Cerebellar nuclear complex (tissue), 1 donor: ENCODE data around the gene BARX1.
"Not testable (repeated sequence)": the region's sequence is repeated elsewhere in the genome, so short reads cannot be mapped to it uniquely, and the experiment has no call there.

ENCODE experiments used
- DNase-seq, 2 experiments: peaks; one replicate each; lab custom pipeline; 2025; lab: John Stamatoyannopoulos, UW

The BARX1 gene

DNA sequence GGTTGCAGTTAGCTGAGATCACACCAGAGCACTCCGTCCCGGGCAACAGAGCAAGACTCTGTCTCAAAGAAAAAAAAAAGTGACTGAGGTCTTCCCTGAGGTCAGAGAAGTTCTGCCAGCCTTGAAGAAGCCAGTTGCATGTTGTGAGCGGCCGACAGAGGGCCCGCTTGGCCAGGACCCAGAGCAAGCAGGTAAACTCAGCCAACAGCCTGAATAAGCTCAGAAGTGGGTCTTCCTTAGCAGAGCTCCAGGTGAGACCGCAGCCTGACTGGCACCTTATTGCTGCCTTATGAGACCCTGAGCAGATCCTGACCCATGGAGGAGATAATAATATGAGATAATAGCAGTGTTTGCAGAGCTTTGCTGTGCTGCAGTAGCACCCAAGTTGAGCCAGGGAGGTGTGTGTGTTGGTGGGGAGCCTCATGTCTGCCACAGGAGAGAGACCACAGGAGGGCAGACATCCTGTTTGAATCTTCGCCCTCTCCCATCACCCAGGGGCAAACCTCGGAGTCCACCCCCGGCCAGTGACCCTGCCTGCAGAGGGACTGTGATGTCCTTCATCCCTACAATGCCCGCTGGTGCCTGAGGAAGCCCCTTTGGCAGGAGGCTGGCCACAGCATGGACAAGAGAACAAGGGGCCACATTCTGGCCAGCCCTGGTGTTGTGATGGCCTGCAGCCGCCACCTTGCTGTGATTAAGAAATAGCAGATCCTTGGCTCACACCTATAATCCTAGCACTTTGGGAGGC, 10.8 kb upstream of the BARX1 start:
- DNase-seq, result no peak

DNA sequence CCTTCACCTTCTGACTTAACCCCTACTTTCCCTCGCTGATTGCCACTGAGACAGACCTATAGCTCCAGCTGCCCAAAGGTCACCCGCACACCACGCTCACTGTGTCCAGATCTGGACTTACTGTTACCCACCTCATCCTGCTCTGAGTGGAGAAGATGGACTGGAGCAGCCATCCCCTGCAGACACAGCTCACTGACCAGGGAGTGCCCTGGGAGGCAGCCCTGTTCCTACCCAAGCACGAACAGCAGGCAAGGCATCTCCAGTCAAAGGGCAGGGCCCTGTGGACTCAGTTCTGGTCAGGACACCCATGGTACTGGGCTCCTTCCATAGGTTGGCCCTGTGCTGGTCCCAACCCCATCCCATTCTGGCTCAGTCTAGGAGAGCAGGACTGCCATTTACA, 9.5 kb upstream of the BARX1 start:
- DNase-seq, result no peak

DNA sequence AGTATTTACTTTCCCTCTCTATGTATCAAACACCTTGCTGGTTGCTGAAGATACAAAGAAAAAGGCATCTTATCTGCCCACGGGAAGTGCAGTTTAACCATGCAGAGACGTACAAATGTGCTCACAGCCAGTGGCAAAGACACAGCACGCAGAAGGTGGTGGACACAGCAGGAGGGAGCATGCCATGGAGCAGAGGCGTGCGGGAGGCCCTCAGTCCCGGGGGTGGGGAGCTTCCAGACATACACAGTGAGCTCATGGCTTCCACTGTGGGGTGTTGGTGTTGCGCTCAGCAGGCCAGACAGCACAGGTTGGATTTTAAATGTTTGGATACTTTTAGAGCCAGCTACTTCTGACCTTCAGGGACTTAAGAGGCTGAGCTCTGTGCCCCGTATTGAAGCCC, 8.8 kb upstream of the BARX1 start:
- DNase-seq, result no peak

DNA sequence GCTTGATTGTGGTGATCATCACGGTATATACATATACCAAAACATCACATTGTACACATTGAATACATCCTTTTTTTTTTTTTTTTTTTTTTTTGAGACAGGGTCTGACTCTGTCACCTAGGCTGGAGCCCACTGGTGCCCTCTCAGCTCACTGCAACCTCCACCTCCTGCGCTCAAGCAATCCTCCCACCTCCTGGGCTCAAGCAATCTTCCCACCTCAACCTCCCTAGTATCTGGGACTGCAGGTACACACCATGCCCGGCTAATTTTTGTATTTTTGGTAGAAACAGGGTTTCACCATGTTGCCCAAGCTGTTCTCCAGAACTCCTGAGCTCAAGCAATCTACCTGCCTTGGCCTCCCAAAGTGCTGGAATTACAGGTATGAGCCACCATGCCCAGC, 8.3 kb upstream of the BARX1 start:
- DNase-seq, result not testable (repeated sequence)

DNA sequence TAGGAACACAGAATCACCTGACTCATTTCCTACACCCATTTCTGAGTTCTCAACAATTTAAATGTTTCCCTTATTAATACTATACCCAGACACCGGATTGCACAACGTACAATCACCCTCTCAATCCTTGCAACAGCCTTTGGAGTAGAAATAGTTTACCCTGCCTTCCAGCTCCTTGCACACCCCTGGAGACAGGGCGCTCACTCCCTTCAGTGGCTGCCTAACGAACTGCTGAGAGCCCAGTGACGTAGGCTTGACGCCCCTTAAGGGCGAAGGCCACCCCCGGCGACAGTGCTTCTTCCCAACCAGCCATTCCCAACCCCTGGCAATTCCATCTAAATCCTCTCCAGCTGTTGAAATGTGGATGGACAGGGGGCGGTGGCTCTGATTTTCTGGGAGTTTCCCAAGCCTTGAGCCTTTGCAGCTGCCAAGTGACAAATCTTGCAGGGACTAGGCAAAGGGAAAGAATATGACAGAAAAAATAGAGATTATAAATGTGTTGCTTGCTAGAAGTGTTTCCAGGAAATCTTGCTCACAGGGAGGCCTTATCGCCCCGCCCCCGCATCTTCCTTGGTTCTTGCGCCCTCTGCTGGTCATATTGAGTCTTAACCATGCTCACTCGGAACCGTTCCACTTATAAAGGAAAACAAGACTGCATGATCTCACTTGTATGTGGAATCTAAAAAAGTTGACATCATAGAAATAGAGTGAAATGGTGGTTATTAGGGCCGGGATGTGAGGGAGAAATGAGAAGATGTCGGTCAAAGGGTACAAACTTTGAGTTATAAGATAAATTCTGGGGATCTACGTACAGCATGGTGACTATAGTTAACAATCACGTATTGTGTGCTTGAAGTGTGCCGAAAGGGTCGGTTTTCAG, 7.6 kb upstream of the BARX1 start:
- peak in 1 of 2 experiments; percentile 14 for DNase-seq

DNA sequence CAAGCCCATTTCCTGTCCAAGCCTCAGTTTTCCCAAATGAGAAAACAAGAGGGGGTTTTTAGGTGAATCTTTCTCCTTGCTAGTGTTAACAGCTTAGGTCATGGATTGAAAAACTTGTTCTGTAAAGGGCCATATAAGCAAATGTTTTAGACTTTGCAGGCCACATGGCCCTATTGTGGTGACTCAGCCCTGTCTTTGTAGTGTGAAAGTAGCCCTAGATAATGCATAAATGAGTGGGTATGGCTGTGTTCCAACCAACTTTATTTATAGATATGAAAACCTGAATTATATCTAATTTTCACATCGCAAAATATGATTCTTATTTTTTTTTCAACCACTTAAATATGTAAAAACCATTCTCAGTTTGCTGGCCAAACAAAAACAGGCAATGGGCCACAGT, 6.9 kb upstream of the BARX1 start:
- DNase-seq, result no peak

DNA sequence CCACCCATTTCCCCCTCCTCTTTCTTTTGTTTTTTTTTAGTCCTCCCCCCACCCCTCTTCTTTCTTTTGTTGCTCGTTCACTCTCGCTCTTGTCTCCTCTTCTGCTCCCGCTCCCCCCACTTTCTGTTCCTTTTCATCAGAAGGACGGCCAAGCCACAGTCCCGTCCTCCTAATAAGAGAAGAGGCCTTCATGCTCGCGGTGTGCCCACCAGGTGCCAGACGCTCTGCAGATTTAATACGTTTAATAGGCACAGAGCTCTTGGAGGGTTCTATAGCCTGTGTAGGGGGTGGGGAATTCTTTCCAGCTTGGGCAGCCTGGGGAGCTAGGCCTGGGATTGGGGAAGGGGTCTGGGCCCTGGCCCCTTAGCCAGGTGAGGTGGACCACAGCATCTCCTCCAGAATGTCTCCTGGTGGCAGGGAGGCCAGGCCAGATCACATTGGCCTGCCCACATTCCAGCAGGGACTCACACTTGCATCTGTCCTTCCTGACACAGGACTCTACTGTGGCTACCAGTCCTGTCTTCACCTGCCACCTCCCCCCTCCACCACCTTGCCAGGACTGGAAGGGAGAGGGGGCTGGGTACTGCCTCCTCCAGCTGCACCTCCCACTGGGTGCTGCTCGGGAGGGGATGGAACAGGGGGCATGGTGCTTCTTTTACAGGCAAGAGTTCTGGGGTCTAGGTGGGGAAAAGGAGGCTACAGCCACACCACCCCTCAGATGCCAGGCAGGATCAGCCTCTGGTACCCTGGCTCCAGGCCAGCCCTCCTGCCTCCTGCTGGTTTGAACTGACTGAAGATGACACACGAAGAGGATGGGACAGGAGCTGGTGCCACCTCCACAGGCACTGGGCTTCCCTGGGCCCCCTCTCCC, 6.1 kb upstream of the BARX1 start:
- no peak for DNase-seq

DNA sequence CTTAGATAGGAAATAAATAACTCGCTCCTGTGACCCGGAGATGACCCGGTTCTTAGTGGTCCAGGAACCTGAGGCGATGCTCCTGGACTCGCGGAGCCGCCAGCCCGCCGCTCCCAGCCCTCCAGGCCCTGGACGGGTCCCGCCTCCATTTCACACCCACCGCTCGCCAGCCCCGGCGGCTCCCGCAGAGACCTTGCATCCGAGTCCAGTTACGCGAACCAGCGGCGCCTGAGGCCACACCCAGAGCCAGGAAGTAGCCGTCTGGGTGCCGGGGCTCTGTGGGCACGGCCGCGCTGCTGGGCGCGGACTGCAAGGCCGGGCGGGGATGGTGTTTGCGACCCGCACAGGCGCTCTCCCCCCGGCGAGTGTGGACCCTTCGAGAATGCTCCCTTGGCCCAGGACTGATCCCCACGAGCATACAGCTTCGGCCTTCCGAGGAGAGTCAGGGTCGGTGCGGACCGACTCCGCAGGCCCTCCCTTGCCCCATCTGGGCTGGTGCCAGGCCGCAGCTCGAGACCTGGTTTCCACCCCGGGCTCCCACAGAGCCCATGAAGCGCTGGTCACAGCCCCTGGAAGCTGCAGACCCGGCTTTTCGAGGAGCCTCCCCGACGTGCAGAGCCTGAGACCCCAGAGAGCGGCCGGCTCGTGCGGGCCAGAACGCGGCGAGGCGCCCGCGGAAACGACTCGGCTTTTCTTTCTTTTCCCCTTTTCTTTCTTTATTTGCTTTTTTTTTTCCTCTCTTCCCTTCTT, 5.2 kb upstream of the BARX1 start:
- no peak for DNase-seq

DNA sequence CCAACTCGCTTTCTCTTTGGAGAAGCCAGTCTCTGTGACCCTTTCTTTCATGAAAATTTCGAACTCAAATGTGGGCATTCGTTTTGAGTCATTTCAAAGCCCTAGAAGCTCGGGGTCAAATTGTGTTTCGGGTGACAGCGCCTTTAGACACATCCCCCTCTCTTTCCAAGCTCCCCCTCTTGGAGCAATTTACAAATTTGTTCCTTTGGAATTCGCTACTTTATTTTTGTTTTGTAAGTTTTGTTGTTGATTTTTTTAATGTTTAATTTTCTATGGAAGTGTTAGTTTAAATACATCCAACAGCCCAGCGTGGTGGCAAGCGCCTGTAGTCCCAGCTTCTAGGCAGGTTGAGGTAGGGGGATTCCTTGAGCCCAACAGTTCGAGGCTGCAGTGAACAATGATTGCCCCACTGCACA, 4.6 kb upstream of the BARX1 start:
- no peak for DNase-seq

DNA sequence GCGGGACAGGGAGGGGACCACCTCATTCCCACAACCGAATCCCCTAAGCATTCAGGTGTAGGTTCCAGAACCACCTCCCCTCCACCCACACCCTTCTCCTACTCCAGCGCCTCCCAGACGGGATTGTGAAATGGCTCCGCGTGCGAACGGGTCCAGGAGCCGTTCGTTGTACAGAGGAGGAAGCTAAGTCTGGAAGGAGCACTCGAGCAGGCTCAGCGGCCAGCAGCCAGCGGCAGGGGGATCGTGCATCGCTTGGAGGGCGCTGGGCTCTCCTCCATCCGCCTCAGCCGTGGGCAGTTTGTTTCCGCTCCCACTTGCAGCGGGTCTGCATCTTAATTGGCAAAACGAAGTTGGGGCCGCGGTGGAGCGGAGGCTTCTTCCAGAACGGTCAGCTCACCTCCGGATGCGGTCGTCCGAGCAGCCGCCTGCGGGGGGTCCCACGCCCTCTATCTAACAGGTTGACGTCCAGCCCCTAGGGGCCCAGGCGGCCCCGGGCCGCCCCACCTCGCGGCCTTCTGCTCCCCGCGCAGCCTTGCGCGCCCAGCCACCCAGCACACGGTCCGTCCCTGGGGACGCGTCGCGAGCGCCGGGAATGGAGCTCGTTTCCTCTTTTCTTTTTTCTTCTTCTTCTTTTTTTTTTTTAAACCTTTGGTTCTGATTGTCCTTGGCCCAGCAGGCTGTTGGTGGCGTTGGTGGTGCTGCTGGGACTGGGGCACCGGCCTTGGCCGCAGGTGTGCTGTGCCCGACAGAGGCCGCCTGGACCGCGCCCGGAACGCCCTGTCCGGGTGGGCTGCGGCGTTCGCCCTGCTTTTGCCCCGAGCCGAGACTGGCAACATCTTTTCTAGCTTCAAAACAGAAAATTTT, 3.9 kb upstream of the BARX1 start:
- DNase-seq, result no peak

DNA sequence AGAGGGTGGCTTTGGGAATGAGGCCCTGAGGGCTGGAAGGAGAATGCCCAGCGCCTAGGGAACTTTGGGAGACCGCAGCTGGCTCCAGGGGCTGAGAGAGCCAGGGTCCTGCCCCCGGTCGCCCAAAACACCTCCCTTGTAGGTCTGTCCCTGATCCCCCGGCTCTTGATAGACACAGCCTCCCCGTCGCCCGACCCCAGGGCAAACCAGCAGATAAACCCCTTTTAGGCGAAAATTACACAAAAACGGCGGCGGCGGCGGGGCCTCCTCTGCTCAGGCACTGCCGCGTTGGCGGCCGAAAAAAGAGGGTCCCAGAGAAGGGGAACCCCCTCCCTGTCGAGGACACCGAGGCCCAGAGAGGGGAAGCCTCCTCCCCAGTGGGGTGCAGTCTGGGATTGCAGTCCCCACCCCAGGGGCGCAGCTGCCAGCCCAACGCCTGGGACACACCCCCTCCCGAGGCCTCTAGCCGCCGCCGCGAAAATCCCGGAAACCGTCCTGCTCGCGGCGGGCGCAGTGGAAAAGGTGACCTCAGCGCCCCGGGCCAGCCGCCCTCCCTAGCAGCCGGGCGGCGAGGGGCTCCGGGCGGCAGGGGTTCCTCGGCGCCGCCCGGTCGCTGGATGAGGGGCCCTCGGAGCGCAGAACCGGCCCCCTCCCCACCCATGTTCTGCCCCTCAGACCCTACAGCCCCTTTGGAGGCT, 3.1 kb upstream of the BARX1 start:
- no peak for DNase-seq

DNA sequence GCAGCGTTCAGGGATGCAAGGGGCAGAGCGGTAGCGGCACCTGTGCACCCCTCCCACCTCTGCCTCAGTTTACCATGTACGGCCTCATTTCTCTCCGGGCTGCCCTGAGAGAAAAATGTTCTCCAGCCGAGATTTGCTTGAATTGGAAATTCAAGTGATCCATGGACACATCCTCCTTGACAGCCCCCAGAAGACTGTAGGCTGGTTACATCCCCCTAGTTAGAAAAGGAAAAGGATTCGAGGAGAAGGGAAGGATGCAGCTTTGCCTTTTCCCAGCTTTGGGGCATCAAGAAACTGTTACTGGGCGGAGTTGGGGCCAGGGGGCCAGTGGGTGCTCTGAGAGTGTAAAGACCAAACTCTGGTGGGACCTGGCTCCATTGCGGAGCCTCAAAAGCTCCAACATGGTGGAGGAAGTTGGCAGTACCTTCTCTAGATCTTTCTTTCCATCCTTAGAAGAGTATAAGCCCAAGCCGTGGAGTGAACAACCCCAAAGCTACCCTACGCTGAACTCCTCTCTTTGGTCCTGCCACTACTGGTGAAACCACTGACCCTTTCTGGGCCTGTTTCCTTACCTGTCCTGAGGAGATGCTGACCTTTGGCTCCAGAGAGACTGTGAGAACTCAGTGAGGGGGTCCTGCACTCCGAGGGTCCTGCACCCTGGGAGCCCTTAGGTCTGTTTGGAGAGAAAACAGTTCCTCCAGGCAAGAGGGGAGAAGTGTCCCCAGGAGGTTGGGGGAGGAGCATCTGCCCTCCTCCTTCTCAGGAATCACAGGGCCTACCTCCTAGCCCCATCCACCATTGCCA, 1.0 kb upstream of the BARX1 start:
- no peak for DNase-seq

DNA sequence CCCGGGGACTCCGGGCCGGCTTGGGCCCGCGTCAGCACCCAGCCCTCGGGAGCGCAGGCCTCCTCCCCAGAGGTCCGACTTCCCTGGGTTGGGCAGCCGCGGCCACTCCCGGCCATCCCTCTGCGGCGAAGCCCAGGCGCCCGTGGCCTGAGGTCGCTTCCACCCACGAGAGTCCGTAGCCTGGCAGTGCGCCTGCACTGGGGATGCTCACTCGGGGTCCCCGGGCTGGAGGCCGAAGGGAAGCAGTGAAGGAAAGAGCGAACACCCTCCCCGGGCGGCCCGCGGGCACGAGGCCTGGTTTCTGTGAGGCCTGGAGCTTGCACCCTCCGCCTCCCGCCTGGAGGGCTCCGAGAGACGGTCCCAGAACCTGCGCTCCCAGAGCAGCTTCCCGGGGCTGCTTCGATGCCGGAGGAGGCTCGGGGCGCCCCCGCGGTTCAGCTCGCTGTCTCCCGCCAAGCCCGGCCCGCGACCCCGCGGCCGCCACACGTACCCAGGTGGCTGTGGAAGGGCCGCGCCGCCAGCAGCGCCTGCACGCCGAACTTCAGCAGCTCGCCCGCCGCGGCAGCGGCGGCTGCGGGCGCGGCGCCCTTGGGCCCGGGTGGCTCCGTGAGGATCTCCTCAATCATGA, 607 bp downstream of the BARX1 start:
- no peak for DNase-seq

DNA sequence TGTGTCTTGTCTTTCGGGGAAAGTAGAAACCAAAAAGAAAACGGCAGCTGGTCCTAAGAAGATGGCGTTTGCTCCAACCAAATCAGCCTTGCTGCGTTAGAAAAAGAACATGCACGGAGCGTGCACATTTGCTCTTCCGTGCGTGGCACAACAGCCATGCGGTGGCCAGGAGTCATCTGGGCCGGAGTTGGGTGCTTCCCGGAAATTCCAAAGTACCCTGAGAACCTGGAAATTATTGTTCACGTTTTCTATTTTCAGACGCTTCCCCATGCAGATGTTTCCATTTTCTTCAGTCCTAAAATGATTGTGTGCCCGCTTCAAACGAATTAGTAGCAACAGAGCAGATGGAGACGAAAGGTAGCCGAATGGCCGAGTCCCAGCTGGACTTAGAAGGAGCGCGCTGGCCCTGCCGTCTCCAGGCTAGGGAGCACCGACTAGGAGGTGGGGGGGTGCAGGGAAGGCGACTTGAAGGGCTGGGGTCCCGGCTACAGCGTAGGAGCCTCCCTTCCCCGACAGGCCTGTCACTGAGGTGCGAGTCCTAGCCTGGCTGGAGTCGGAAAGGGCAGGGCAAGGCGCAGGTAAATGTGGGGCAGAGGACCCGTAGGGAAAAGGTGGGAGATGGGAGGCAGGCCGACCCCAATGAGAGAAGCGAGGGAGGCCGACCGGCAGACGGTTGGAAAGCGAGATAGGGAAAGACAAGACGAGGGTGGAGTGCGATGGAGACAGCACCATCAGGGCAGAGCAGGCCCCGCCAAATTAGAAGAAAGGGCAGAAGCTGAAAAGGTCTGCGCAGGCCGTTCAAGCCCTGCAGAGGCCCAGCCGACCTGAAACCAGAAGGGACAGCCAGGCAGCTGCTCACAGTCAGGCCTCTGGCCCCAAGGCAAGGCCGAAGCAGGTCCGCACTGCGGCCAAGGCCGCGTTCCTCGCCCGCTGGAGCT, 1.4 kb downstream of the BARX1 start:
- no peak for DNase-seq

DNA sequence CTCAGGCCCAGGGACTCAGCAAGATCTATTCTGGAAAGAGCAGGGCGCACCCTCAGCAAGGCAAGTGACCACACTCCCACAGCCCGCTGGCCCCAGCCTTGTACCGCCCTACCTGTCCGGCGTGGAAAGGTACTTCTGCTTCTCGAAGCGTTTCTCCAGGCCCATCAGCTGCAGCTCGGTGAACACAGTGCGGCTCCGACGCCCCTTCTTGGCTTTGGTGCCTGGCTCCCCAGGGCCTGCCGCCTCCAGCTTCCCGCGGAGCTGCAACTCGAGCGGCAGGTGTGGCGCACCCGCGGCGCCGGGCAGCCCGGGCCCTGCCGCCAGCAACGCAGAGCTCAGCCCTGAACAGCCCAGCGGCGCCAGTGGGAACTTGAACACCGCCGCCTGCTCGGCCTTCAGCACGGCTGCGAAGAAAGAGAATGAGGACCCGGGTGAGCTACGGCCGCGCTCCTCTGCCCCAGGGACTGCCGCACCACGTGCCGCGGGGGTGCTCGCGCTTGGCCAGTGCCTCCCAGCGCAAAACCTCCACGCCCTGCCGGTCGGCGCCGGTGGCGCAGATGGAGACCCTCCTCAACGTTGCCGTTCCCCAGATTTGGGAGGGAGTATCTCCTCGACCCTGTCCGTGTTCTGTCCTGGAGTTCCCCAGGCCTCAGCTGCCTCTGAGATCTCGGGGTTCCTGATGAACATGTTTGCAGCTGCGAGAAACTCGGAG, 2.2 kb downstream of the BARX1 start:
- DNase-seq, result no peak

DNA sequence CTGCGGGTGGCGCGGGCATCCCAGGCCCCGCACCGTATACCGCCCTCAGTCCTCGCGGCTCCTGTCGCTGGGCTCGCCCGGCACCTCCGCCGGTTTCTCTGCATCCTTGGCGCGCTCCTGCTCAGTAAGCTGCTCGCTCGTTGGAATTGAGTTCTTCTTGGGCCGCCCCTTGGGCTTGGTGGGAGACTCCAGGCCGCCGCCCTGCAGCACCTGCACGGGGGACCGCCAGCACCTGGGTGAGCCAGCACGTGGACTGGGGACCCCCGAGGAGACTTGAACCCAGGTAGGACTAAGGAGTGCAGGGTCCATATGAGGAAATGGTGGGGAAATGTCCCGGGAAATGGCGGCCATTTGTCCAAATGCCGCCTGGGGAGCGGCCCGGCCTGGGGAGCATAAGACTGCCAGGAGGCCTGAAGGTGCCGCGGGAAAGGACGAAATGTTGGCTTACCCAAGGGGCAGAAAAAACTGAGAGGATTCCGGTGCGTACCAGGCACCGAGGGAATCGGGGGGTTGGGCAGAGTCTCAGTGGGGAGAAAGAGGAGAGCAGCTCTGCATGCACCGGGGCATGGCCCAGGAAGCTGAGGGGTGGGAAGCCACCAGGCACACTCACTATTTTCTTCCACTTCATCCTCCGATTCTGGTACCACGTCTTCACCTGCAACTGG, 2.9 kb downstream of the BARX1 start:
- no peak for DNase-seq
